Muscle of leg (tissue), 11 donors: ENCODE results near the gene SCUBE2. TPM values are rescaled to one million over a fixed set of nuclear protein-coding genes. Genes with fewer than 3 reads are reported as not detected.
"Not testable (repeated sequence)": the region's sequence is repeated elsewhere in the genome, so short reads cannot be mapped to it uniquely, and the experiment has no call there.

Experiments used
- DNase-seq: peaks from one replicate; pipeline ENCODE4 v3.0.0; 2013
- H3K27ac ChIP-seq: one replicate; pipeline ENCODE4 v1.5.1; 2013; ENCODE audit warnings: mild to moderate bottlenecking, low read length, control low read depth
- H3K27me3 ChIP-seq: one replicate; pipeline ENCODE4 v1.6.1; 2013; ENCODE audit warnings: low read length; ENCODE audit not compliant: control insufficient read depth, insufficient read depth
- H3K36me3 ChIP-seq: one replicate; pipeline ENCODE4 v1.6.1; 2013; ENCODE audit warnings: low read length; ENCODE audit not compliant: control insufficient read depth, insufficient read depth
- H3K4me1 ChIP-seq: one replicate; pipeline ENCODE4 v1.6.1; 2013; ENCODE audit warnings: low read length; ENCODE audit not compliant: control insufficient read depth, insufficient read depth
- H3K4me3 ChIP-seq: one replicate; pipeline ENCODE4 v1.5.1; 2013; ENCODE audit warnings: low read length, control low read depth
- H3K9me3 ChIP-seq: replicated peaks from 2 replicates; pipeline ENCODE4 v1.6.1; 2013; ENCODE audit warnings: low read depth, low read length; ENCODE audit not compliant: control insufficient read depth
- WGBS: methylation state at CpG from one replicate; pipeline ENCODE4 v1.1.5; 2013; ENCODE audit warnings: missing lambda C conversion rate; ENCODE audit not compliant: insufficient coverage; 5-methylcytosine and 5-hydroxymethylcytosine counted together
- polyA plus RNA-seq, 8 donors: library from polyadenylated mRNA; unstranded; fragments of 120-200 nt; gene quantifications; one replicate each; pipeline versions ENCODE4 v1.2.1 to v1.2.3, GENCODE V29; 2013; ENCODE audit warnings: inconsistent platforms in 1 of 8, low replicate concordance in 1 of 8; ENCODE audit not compliant: insufficient read length in 8 of 8, insufficient read depth in 1 of 8
- total RNA-seq: library from RNA; stranded (reverse); fragments of 120-200 nt; gene quantifications from one replicate; pipeline ENCODE4 v1.2.4, GENCODE V29; 2013

The SCUBE2 gene
- total and polyA plus RNA-seq, 9 donors = 22.8 to 52.9 (median 29.6) TPM

DNA sequence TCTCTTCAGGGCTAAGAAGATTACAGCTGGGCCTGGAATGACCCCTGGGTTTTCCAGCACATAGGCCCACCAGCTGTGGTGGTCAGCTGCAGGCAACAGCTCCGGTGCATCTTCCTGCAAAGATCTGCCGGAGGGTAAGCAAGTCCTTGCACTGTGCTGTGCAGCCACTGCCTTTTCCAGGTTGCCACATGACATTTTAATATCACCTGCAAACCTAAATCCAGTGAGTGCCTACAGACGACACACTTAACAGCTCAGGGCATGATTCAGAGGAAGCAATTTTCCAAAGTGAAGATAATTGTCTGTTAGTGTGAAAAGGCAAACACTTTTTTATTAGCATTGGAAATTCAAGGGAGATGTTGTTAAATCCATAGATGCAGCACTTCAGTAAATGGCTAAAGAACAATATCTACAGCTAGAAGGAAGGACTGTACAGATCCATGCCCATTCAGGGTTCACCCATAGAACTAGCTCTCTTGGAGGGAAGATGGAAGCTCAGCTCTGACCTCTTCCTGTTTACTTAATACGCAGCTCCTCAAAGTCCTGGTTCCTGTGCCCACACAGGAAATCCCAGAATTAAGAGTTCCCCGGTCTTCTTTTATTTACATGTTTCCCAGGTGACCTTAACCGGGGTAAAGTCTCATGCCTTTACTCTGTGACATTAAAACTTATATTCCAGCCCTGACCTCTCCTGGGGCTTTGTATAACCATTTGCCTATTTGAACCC lies 74.3 kb downstream of the SCUBE2 start:
- Histone ChIP-seq H3K9me3 (no peaks in the 10 kb centered on the region), H3K27me3 (no peaks in the 10 kb centered on the region), H3K4me3 (no peak overlapping the region), H3K4me1 (peaks cover 22% of the 10 kb centered on the region), H3K27ac (no peak overlapping the region), H3K36me3 (peaks cover 3% of the 10 kb centered on the region)
- WGBS = 83% methylated on average over 3 of the region's 6 CpGs
- no peak for DNase-seq

DNA sequence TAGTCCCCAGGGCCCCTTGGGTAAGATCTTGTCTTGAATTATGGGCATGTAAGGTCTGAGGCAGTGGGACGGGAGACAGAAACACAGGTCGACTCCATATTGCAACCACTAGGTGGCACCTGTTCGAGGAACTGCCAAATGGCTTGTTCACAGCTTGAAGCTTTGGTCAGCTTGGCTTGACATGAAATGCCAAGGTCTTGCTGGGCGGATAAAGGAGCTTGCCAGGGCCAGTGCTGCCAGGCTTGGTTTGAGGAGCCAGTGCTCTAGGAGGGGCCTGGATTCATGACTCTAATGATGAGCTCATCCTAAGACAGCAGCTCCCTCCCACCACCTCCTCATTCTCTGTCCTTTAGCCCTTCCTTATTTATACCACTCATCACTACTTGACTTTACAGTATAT lies 75.7 kb downstream of the SCUBE2 start:
- DNase-seq = peak; percentile 83
- peaks cover 2% of the 10 kb centered on the region for H3K36me3 ChIP-seq
- 5% methylated on average over 4 of the region's 4 CpGs for WGBS
- no peaks in the 10 kb centered on the region for H3K27me3 ChIP-seq
- H3K27ac ChIP-seq = no peak overlapping the region
- H3K4me1 ChIP-seq = peaks cover 22% of the 10 kb centered on the region
- H3K9me3 ChIP-seq = no peaks in the 10 kb centered on the region
- H3K4me3 ChIP-seq = no peak overlapping the region

DNA sequence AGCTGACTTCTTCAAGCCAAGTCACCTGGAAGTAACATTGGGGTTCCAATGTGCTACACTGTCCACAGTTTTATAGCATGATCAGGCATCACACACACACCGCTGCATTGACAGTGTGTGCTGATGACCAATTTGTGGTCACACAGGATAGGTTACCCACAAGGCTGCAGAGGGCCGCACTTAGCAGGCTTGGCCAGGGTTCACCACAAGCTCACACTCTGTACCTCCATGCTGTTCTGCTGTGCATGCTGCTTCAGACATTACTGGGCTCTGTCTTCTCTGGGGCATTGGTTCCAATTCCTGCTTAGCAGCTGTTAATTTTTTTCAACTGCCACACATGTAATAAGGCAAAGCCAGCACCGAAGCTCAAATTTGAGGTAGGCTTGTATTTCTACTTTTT lies 76.6 kb downstream of the SCUBE2 start:
- Histone ChIP-seq H3K27me3 (no peaks in the 10 kb centered on the region), H3K4me1 (peaks cover 22% of the 10 kb centered on the region), H3K27ac (no peak overlapping the region), H3K36me3 (no peaks in the 10 kb centered on the region), H3K4me3 (no peak overlapping the region), H3K9me3 (no peaks in the 10 kb centered on the region)
- WGBS = 95% methylated on average over 2 of the region's 3 CpGs
- DNase-seq = no peak

DNA sequence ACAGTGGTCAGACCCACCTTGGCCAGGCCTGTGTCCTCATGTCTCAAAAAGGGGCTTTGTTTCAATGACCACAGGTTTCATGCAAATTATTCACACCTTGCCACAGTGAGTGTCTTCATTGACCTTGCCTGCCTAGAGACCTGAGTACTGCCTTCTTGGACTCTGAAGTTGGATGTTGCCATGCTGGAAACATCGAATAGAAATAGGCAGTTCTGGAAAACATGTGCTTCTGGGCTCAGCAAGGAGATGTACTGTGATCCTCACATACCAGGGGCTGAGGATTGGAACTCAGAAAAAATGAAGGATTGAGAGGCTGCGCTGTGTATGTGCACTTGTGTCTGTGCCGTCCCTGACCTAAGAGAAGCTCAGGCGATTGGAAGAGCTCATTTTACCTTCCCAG lies 78.0 kb downstream of the SCUBE2 start:
- Histone ChIP-seq H3K4me1 (peaks cover 22% of the 10 kb centered on the region), H3K9me3 (no peaks in the 10 kb centered on the region), H3K36me3 (no peaks in the 10 kb centered on the region), H3K27me3 (no peaks in the 10 kb centered on the region), H3K27ac (no peak overlapping the region), H3K4me3 (no peak overlapping the region)
- WGBS = 75% methylated on average over 4 of the region's 4 CpGs
- DNase-seq = no peak

DNA sequence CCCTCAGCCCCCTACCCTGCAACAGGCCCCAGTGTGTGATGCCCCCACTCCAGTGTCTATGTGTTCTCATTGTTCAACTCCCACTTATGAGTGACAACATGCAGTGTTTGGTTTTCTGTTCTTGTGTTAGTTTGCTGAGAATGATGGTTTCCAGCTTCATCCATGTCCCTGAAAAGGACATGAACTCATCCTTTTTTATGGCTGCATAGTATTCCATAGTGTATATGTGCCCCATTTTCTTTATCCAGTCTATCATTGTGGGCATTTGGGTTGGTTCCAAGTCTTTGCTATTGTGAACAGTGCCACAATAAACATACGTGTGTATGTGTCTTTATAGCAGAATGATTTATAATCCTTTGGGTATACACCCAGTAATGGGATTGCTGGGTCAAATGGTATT lies 81.9 kb downstream of the SCUBE2 start:
- not testable (repeated sequence) for H3K27ac ChIP-seq, H3K36me3 ChIP-seq, H3K4me3 ChIP-seq, H3K4me1 ChIP-seq, DNase-seq, H3K9me3 ChIP-seq
- no CpG with 5 or more reads among the region's 1 CpG for WGBS
- peaks cover 13% of the 10 kb centered on the region for H3K27me3 ChIP-seq

DNA sequence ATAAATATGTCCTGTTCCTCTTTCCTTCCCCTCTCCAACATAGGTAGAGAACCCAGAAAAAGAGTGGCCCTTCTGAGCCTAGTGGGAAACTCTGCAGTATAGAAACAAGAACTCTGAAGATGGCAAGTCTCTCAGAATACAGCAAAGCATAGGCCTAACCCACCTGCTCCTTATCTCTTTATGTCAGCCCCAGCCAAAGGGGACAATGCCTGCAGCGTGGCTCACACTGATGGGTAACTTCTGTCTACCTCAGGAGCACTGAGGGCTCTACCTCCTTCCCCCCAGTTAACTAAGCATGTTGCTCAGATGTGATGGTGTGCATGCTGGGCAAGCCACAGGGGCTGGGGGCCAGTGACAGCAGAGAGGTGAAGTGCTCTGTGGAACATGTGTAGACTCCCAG lies 82.7 kb downstream of the SCUBE2 start:
- WGBS = no CpG with 5 or more reads among the region's 1 CpG
- Histone ChIP-seq H3K27ac (no peak overlapping the region), H3K4me3 (no peak overlapping the region), H3K27me3 (peaks cover 21% of the 10 kb centered on the region), H3K9me3 (no peaks in the 10 kb centered on the region), H3K36me3 (no peaks in the 10 kb centered on the region), H3K4me1 (peaks cover 7% of the 10 kb centered on the region)
- DNase-seq = no peak

DNA sequence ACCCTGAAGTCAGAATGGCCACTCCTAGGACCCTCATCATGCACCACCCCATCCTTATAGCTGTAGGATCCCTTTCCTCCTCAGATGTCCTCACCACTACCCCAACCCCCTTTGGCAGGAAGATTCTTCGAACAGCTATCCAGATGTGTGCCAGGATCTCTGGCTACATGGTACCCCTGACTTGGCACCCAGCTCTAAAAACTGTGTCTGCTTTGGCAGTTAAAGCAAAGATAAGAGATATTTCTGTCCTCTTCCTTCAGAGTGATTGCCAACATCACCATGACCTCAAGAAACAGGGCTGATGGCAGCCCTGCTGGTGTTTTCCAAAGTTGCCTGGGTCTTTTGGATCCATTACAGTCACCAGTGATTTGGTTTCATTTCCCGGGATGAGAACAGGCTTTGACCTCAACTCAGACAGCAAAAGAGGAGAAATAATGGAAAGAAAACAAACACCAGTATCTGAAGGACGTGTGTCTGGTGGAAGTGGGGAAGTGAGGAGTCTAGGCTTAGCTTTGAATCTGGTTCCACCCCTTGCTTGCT lies 83.3 kb downstream of the SCUBE2 start:
- no peak overlapping the region for H3K27ac ChIP-seq
- WGBS = 63% methylated on average over 3 of the region's 3 CpGs
- H3K9me3 ChIP-seq = no peaks in the 10 kb centered on the region
- no peak for DNase-seq
- peaks cover 26% of the 10 kb centered on the region for H3K27me3 ChIP-seq
- no peaks in the 10 kb centered on the region for H3K36me3 ChIP-seq
- H3K4me1 ChIP-seq = peaks cover 12% of the 10 kb centered on the region
- no peak overlapping the region for H3K4me3 ChIP-seq

DNA sequence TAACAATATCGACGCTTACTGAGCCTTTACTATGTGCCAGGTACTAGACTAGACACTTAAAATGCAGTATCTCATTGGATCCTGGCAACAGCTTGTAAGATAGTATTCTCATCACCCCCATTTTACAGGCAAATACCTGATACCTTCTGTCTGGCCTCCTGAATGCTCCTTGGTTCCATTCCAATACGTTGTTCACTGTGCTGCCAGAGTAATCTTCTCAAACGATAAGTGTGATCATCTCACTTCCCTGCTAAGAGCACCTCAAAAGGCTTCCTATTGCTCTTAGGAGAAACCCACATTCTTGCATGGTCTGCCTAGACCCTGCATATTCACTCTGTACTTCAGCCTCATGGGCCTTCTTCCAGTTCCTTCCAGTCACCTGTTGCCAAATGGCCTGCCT lies 86.3 kb downstream of the SCUBE2 start:
- peaks cover 16% of the 10 kb centered on the region for H3K4me1 ChIP-seq
- WGBS = 37% methylated on average over 2 of the region's 4 CpGs
- no peaks in the 10 kb centered on the region for H3K36me3 ChIP-seq
- peaks cover 45% of the 10 kb centered on the region for H3K27me3 ChIP-seq
- H3K9me3 ChIP-seq = no peaks in the 10 kb centered on the region
- H3K27ac ChIP-seq = no peak overlapping the region
- no peak for DNase-seq
- no peak overlapping the region for H3K4me3 ChIP-seq

DNA sequence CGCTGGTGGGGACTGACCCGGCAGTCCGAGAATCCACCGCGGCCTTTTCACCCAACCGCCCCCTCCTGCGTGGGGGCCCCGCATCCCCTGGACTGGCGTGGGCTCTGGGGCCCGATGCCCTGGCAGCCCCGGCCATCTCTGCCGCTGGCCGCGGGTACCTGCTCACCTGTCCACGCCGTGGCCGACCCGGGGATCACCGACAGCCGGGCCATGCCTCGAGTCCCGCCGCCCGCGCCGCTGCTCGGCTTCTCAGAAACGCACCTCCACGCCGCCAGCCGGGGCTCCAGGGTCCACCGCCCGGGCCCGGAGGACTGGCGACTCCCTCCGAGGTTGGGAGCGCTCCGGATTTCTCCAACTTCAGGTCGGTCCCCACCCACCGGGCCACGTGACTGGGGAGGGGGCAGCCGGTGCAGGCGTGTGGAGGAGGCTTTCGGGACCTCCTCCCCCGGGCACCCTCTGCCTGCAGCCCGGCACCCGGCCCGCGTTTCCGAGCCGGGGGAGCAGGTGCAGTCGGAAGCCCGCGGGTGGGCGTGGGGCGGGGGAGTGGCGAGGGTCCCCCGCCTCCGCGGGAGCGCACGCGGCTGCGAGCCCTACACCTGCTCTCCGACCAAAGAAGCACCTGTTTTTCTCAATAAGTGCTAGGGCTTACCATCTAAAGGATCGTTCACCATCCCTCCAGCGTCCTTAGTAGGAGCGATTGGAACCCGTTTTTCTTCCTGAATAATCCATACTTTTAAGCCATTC lies 87.0 kb downstream of the SCUBE2 start:
- H3K9me3 ChIP-seq = no peaks in the 10 kb centered on the region
- no peaks in the 10 kb centered on the region for H3K36me3 ChIP-seq
- H3K4me3 ChIP-seq = peak overlapping the region; percentile 34
- peaks cover 45% of the 10 kb centered on the region for H3K27me3 ChIP-seq
- peaks cover 16% of the 10 kb centered on the region for H3K4me1 ChIP-seq
- H3K27ac ChIP-seq = no peak overlapping the region
- DNase-seq = no peak
- WGBS = 2% methylated on average over 65 of the region's 69 CpGs

DNA sequence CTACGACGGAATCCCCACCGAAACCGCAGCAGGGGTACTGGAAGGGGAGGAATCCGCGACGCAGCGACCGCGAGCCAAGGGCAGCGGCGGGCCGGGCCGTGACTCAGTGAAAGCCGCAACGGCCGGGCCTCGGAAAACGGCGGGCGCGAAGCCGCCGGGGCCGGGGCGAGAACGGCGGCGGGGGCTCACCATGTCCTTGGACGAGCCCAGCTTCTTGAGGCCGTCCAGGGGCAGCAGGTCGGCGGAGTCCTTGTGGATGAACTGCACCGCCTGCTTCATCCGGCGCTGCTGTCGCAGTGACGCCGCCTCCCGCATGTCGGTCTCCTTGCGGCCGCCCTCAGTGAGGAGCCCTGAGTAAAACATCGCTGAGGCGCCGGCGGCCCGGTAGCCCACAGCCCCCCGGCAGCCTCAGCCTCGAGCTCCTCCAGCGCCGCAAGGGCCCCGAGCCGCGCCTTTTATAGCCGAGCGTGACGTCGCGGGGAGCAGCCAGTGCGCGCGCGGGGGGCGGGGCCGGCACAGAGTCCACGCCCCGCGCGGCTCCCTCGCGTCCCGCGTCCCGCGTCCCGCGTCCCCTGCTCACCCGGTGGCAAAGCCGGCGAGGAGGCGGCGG lies 87.7 kb downstream of the SCUBE2 start, which contains the start of gene NRIP3:
NRIP3 (minus strand) TSS at position 429 of the 610 bp plus-strand sequence; CDS start at position 363, 66 bp downstream.
- Histone ChIP-seq H3K9me3 (no peaks in the 10 kb centered on the region), H3K4me1 (peaks cover 16% of the 10 kb centered on the region), H3K4me3 (peak within 1 kb of the TSS; percentile 48), H3K36me3 (no peaks in the 10 kb centered on the region), H3K27me3 (peaks cover 45% of the 10 kb centered on the region), H3K27ac (no peak within 1 kb of the TSS)
- WGBS = under 1% methylated on average over 83 of the region's 83 CpGs
- DNase-seq = peak; percentile 83
